Measurements from ENCODE around the gene PPARD. TPM values are rescaled to one million over a fixed set of nuclear protein-coding genes. Genes with fewer than 3 reads are reported as not detected.
"Not testable (repeated sequence)": the region's sequence is repeated elsewhere in the genome, so short reads cannot be mapped to it uniquely, and the experiment has no call there.

The PPARD gene
- polyA plus RNA-seq, 2 of the 4 experiments (the other 2 are of a cell fraction): 3.8 to 5.9 TPM

DNA sequence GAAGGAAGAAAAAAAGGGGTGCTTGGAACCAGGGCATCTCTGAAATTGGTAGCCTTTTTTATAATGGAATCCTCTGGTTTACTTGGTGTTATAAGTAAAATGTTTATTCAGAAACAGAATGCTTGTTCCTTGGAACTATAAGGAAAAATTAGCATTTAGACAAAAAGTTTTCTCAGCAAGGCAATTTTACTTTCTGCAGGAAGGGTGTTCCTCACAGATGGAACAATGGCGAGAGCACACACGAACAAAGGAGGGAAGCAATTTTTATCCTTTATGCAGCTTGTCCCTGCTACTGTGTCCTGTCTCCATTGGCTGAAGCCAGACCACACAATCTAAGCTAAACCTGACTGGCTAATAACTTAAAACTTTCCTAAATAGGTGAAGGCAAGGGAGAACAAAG lies 87.1 kb downstream of the PPARD start (continued):
- TF ChIP-seq, protein P1, sequence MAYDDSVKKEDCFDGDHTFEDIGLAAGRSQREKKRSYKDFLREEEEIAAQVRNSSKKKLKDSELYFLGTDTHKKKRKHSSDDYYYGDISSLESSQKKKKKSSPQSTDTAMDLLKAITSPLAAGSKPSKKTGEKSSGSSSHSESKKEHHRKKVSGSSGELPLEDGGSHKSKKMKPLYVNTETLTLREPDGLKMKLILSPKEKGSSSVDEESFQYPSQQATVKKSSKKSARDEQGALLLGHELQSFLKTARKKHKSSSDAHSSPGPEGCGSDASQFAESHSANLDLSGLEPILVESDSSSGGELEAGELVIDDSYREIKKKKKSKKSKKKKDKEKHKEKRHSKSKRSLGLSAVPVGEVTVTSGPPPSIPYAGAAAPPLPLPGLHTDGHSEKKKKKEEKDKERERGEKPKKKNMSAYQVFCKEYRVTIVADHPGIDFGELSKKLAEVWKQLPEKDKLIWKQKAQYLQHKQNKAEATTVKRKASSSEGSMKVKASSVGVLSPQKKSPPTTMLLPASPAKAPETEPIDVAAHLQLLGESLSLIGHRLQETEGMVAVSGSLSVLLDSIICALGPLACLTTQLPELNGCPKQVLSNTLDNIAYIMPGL (CRISPR knock-in tag; IDR thresholded peaks at IDR 0.05; ENCODE audit: borderline replicate concordance): no peak
- no peak for TF ChIP-seq PHF8 (IDR thresholded peaks at IDR 0.05; ENCODE audit: borderline replicate concordance, low read depth)

DNA sequence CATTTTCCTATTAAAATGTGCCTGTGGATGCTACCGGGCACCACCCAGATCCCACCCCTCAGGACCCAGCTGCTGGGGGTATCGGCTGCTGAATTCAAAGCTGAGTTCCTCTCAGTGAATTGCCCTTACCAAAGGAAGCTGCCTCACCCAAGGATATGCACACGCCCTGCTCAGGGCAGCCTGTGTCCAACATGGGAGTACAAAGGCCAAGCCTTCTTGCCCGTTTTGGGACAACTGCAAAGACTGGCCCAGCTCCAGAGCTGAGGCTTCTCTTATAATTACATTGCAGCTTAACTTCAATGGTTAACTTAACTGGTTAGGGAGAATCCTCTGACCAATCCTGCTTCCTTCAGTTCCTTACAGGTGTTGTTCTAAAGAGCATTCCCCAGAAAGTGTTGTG lies 89.9 kb downstream of the PPARD start:
- no peak for DNase-seq (ENCODE audit: low read depth in 1 of 2, low spot score in 1 of 2)
- no peak for ATAC-seq
- ChIA-PET CTCF (interaction anchor here (1.2 kb wide), 1 partner anchor 10 kb away, joined by 3 read pairs; no protein-coding TSS in a partner anchor), POLR2A (no interaction called here)
- no peak overlapping the region for H3K4me2 ChIP-seq
- no peak overlapping the region for H3K27ac ChIP-seq
- H3K4me1 ChIP-seq: no peaks in the 10 kb centered on the region
- FAIRE-seq: no peak
- TF ChIP-seq CHD4 (IDR thresholded peaks at IDR 0.05; ENCODE audit: borderline replicate concordance) (no peak), CEBPB (IDR thresholded peaks at IDR 0.05) (no peak), CBX8 (IDR thresholded peaks at IDR 0.05) (no peak), NR3C1 (IDR thresholded peaks at IDR 0.05) (no peak), HEYL (CRISPR knock-in tag; IDR thresholded peaks at IDR 0.05) (no peak), BHLHE40 (IDR thresholded peaks at IDR 0.05; ENCODE audit: low read depth, low read length) (no peak), HOXB13 (CRISPR knock-in tag; IDR thresholded peaks at IDR 0.05; ENCODE audit: low read depth) (no peak), ESRRA (IDR thresholded peaks at IDR 0.05; ENCODE audit: borderline replicate concordance, low read length) (no peak), EP300 (IDR thresholded peaks at IDR 0.05) (no peak)
- TF ChIP-seq, protein P2, sequence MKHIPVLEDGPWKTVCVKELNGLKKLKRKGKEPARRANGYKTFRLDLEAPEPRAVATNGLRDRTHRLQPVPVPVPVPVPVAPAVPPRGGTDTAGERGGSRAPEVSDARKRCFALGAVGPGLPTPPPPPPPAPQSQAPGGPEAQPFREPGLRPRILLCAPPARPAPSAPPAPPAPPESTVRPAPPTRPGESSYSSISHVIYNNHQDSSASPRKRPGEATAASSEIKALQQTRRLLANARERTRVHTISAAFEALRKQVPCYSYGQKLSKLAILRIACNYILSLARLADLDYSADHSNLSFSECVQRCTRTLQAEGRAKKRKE (CRISPR knock-in tag; IDR thresholded peaks at IDR 0.05; ENCODE audit: low read depth): no peak
- TF ChIP-seq, protein P3, sequence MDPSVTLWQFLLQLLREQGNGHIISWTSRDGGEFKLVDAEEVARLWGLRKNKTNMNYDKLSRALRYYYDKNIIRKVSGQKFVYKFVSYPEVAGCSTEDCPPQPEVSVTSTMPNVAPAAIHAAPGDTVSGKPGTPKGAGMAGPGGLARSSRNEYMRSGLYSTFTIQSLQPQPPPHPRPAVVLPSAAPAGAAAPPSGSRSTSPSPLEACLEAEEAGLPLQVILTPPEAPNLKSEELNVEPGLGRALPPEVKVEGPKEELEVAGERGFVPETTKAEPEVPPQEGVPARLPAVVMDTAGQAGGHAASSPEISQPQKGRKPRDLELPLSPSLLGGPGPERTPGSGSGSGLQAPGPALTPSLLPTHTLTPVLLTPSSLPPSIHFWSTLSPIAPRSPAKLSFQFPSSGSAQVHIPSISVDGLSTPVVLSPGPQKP (IDR thresholded peaks at IDR 0.05; ENCODE audit: low read depth, low read length): no peak
- 59% methylated on average over 4 of the region's 4 CpGs for WGBS (ENCODE audit: missing lambda C conversion rate)
- no peak overlapping the region for H3K4me3 ChIP-seq
- H3K9me3 ChIP-seq: 0 out of 3 replicates have a peak, but pooled peaks cover 8% of the 10 kb centered on the region

DNA sequence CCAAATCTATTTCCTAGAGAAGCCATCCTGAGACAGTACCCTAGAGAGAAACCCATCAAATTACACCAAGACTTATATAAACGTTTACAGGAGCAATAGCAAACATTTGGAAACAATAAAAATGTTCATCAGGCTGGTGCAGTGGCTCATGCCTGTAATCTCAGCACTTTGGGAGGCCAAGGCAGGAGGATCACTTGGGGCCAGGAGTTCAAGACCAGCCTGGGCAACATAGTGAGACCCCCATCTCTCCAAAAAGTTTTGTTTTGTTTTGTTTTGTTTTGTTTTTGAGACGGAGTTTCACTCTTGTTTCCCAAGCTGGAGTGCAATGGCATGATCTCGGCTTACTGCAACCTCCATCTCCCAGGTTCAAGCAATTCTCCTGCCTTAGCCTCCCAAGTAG lies 90.3 kb downstream of the PPARD start:
- H3K4me2 ChIP-seq; DNase-seq (ENCODE audit: low read depth in 1 of 2, low spot score in 1 of 2); ATAC-seq; H3K27ac ChIP-seq; FAIRE-seq; POLR2A ChIA-PET; H3K4me3 ChIP-seq; H3K9me3 ChIP-seq; H3K4me1 ChIP-seq: not testable (repeated sequence)
- CTCF ChIA-PET: interaction anchor here (1.0 to 1.2 kb wide), 2 partner anchors 9 to 17 kb away, joined by 3 read pairs; no protein-coding TSS in a partner anchor
- 56% methylated on average over 3 of the region's 3 CpGs for WGBS (ENCODE audit: missing lambda C conversion rate)

DNA sequence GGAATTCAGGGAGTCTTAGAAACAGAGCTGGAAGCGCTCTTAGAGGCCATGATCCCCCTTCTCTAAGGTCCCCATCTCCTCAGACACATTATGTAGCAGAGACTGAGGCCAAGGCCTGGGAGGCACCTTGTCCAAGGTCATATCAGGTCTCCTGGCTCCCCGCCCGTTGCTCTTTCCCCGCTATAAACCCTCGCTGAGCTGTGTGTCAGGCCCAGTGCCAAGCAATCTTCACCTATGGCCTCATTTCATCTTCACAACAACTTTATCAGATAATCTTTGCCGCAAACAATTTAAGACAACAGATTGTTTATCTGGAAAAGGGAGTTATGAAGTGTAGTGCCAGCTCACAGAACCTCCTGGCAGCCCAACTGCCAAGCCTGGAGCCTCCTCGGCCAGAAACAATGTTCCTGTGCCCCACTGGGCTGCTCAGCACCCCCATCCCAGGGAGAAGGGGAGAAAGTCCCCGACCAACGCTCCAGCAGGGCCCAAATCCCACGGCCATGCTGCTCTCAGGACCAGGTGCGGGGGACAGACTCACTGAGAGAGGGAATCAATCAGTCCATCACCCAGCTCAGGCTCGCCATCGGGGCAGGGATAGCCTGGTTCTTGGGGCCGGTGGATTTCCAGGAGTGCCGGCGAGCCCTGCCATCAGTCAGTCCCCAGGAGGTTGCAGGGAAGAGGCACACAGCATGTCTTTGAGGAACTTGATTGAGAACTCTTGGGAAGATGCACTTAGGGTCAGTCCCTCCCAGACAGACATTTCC lies 92.9 kb downstream of the PPARD start:
- Histone ChIP-seq H3K4me3 (no peak overlapping the region), H3K4me2 (no peak overlapping the region), H3K9me3 (0 out of 3 replicates have a peak, but pooled peaks cover 1% of the 10 kb centered on the region), H3K4me1 (no peaks in the 10 kb centered on the region), H3K27ac (no peak overlapping the region)
- WGBS (ENCODE audit: missing lambda C conversion rate): 79% methylated on average over 11 of the region's 16 CpGs
- POLR2A ChIA-PET: interaction anchor here (0.6 kb wide), 1 partner anchor 166 kb away, joined by 3 read pairs; no protein-coding TSS in a partner anchor
- no peak for TF ChIP-seq RAD21 (conservative IDR thresholded peaks at IDR 0.05 in 1 of 2, IDR thresholded peaks at IDR 0.05 in 1 of 2)
- TF ChIP-seq RFX5 (IDR thresholded peaks at IDR 0.05): no peak
- TF ChIP-seq PHF8 (IDR thresholded peaks at IDR 0.05; ENCODE audit: borderline replicate concordance, low read depth): no peak
- no peak for TF ChIP-seq RCOR1 (IDR thresholded peaks at IDR 0.05; ENCODE audit: low read depth, low read length)
- no peak for ATAC-seq
- no peak for DNase-seq (ENCODE audit: low read depth in 1 of 2, low spot score in 1 of 2)
- CTCF ChIA-PET: interaction anchor here (0.9 to 2.2 kb wide), 6 partner anchors 13 to 137 kb away, joined by 3 to 5 read pairs (median 4); partner anchors contain the start of gene DEF6
- FAIRE-seq: no peak
